Panc1 (cell line): ENCODE measurements around the gene ZCCHC7. TPM values are rescaled to one million over a fixed set of nuclear protein-coding genes. Genes with fewer than 3 reads are reported as not detected.

Experiments used
- ATAC-seq: fragments of 200-7000 bp; cut with Tn5 transposase; 2 replicates; pipeline ENCODE4 v1.9.1; 2020; ENCODE audit warnings: mild to moderate bottlenecking, moderate library complexity
- BruUV-seq: library from RNA; stranded (reverse); fragments of 400-500 nt; replicated peaks from 2 replicates; lab custom pipeline; 2021; lab: Mats Ljungman, UMichigan
- CTCF ChIA-PET: fragments of 300-600 bp; sonication (Branson Sonifier 250); formaldehyde crosslinking; loops from one replicate; lab custom pipeline; 2022; ENCODE audit warnings: antibody characterized with exemption; lab: Charles Lee
- POLR2A ChIA-PET: fragments of 300-600 bp; sonication (Branson Sonifier 250); formaldehyde crosslinking; loops from one replicate; lab custom pipeline; 2022; ENCODE audit warnings: antibody characterized with exemption; lab: Charles Lee
- DNase-seq: peaks from one replicate; pipeline ENCODE4 v3.0.0-alpha.2; 2010; ENCODE audit warnings: low read depth, low spot score
- H3K27ac ChIP-seq: 2 replicates; pipeline ENCODE4 v1.5.1; 2011; ENCODE audit warnings: mild to moderate bottlenecking, low read length, inconsistent platforms
- H3K27me3 ChIP-seq: fragments of 200-500 bp; sonication (Bioruptor generic); 2 replicates; pipeline ENCODE4 v1.6.0; 2014; ENCODE audit warnings: low read length, inconsistent platforms; ENCODE audit not compliant: control insufficient read depth, insufficient read depth
- H3K36me3 ChIP-seq: fragments of 200-500 bp; sonication (Bioruptor generic); 2 replicates; pipeline ENCODE4 v1.5.1; 2014; ENCODE audit warnings: inconsistent platforms, mild to moderate bottlenecking, low read length, moderate library complexity; ENCODE audit not compliant: control insufficient read depth, insufficient read depth
- H3K4me1 ChIP-seq: 2 replicates; pipeline ENCODE4 v1.5.1; 2011; ENCODE audit warnings: inconsistent platforms, mild to moderate bottlenecking, low read length, moderate library complexity; ENCODE audit not compliant: control insufficient read depth, insufficient read depth
- H3K4me3 ChIP-seq, 2 experiments: 2 replicates each; pipeline ENCODE4 v1.5.1; 2011 to 2012; ENCODE audit warnings: low read depth in 2 of 2, low read length in 2 of 2, mild to moderate bottlenecking in 2 of 2, inconsistent platforms in 1 of 2, moderate library complexity in 1 of 2
- H3K9me3 ChIP-seq: fragments of 200-500 bp; sonication (Bioruptor generic); 2 replicates; pipeline ENCODE4 v1.5.1; 2014; ENCODE audit warnings: low read depth, mild to moderate bottlenecking, inconsistent platforms, low read length, moderate library complexity; ENCODE audit not compliant: control insufficient read depth, insufficient read depth
- POLR2AphosphoS5 ChIP-seq: IDR thresholded peaks from 2 replicates; pipeline ENCODE4 v1.6.1; 2012; ENCODE audit warnings: mild to moderate bottlenecking, low read depth, low read length, moderate library complexity
- SIN3A ChIP-seq: IDR thresholded peaks from 2 replicates; pipeline ENCODE4 v1.6.1; 2012; ENCODE audit warnings: low read depth, mild to moderate bottlenecking, low read length, moderate library complexity, borderline replicate concordance; ENCODE audit not compliant: insufficient read depth
- TCF7L2 ChIP-seq: IDR thresholded peaks from 2 replicates; pipeline ENCODE4 v1.6.1; 2011; ENCODE audit warnings: mild to moderate bottlenecking, low read depth, low read length, inconsistent platforms
- in situ Hi-C: cut with HindIII; loops from 2 replicates; pipeline ENCODE4 v1.10.0; 2016; ENCODE audit warnings: low sequenced_read_pairs, low pct_unique_long_range_greater_than_20kb
- intact Hi-C: fragments of 100-400 bp; cut with micrococcal nuclease; formaldehyde crosslinking; loops from one replicate; pipeline ENCODE4 v1.10.0; 2022; ENCODE audit not compliant: unreplicated experiment
- total RNA-seq: library from RNA; stranded (reverse); gene quantifications from one replicate; pipeline ENCODE4 v1.2.1, GENCODE V29; 2021; ENCODE audit not compliant: unreplicated experiment
- TF ChIP-seq, protein P1 (sequence below): fragments of 450-650 bp; IDR thresholded peaks from 2 replicates; pipeline ENCODE4 v1.5.1; 2017; ENCODE audit warnings: mild to moderate bottlenecking
- TF ChIP-seq, protein P2 (sequence below), 2 experiments: IDR thresholded peaks; 2 replicates each; pipeline ENCODE4 v1.6.1; 2011 to 2012; ENCODE audit warnings: low read depth in 2 of 2, control low read depth in 1 of 2, low read length in 1 of 2, mild to moderate bottlenecking in 1 of 2, moderate library complexity in 1 of 2; ENCODE audit not compliant: insufficient read depth in 1 of 2

ZCCHC7 gene
- total RNA-seq, 1 experiment from 2014 or later: 43.7 TPM

DNA sequence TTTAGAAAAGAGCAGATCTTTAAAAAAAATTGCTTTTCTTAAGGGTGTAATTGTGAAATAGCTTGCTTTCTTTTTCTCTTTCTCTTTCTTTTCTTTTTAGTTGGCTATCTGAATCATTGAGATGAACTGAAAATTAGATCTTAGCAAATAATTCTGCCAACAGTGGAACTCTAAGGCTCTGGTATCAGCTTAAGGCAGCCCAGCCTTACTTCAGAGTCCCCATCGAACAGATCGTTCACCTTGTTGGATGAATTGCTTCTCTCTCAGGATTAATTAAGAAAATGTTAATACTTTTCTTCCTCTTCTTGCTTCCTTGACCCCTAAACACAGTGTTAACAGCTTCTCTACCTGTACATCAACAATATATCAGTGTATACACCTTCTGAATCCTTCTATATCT lies 92.1 kb downstream of the ZCCHC7 start:
- H3K4me1 ChIP-seq: peaks cover 2% of the 10 kb centered on the region; the same call in 1 of the 2 replicates
- H3K9me3 ChIP-seq: no peaks in the 10 kb centered on the region
- no peak for TF ChIP-seq SIN3A
- no peak for TF ChIP-seq POLR2AphosphoS5
- TF ChIP-seq, protein P1, sequence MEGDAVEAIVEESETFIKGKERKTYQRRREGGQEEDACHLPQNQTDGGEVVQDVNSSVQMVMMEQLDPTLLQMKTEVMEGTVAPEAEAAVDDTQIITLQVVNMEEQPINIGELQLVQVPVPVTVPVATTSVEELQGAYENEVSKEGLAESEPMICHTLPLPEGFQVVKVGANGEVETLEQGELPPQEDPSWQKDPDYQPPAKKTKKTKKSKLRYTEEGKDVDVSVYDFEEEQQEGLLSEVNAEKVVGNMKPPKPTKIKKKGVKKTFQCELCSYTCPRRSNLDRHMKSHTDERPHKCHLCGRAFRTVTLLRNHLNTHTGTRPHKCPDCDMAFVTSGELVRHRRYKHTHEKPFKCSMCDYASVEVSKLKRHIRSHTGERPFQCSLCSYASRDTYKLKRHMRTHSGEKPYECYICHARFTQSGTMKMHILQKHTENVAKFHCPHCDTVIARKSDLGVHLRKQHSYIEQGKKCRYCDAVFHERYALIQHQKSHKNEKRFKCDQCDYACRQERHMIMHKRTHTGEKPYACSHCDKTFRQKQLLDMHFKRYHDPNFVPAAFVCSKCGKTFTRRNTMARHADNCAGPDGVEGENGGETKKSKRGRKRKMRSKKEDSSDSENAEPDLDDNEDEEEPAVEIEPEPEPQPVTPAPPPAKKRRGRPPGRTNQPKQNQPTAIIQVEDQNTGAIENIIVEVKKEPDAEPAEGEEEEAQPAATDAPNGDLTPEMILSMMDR: no peak
- no peak for TF ChIP-seq TCF7L2
- TF ChIP-seq, protein P2, sequence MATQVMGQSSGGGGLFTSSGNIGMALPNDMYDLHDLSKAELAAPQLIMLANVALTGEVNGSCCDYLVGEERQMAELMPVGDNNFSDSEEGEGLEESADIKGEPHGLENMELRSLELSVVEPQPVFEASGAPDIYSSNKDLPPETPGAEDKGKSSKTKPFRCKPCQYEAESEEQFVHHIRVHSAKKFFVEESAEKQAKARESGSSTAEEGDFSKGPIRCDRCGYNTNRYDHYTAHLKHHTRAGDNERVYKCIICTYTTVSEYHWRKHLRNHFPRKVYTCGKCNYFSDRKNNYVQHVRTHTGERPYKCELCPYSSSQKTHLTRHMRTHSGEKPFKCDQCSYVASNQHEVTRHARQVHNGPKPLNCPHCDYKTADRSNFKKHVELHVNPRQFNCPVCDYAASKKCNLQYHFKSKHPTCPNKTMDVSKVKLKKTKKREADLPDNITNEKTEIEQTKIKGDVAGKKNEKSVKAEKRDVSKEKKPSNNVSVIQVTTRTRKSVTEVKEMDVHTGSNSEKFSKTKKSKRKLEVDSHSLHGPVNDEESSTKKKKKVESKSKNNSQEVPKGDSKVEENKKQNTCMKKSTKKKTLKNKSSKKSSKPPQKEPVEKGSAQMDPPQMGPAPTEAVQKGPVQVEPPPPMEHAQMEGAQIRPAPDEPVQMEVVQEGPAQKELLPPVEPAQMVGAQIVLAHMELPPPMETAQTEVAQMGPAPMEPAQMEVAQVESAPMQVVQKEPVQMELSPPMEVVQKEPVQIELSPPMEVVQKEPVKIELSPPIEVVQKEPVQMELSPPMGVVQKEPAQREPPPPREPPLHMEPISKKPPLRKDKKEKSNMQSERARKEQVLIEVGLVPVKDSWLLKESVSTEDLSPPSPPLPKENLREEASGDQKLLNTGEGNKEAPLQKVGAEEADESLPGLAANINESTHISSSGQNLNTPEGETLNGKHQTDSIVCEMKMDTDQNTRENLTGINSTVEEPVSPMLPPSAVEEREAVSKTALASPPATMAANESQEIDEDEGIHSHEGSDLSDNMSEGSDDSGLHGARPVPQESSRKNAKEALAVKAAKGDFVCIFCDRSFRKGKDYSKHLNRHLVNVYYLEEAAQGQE (IDR thresholded peaks at IDR 0.05; ENCODE audit: insufficient read depth in 1 of 2, low read depth in 2 of 2, low read length in 1 of 2): no peak
- ChIA-PET POLR2A (interaction anchor here (1.3 kb wide), 1 partner anchor 17 kb away, joined by 3 read pairs; no protein-coding TSS in a partner anchor), CTCF (no interaction called here)
- intact Hi-C loops (no loop called here), in situ Hi-C loops (no loop called here)
- ATAC-seq (no peak), DNase-seq (no peak)
- H3K4me3 ChIP-seq: no peak overlapping the region
- BruUV-seq: no TSS peak
- no peaks in the 10 kb centered on the region for H3K36me3 ChIP-seq
- H3K27me3 ChIP-seq: no peaks in the 10 kb centered on the region
- H3K27ac ChIP-seq: no peak overlapping the region

DNA sequence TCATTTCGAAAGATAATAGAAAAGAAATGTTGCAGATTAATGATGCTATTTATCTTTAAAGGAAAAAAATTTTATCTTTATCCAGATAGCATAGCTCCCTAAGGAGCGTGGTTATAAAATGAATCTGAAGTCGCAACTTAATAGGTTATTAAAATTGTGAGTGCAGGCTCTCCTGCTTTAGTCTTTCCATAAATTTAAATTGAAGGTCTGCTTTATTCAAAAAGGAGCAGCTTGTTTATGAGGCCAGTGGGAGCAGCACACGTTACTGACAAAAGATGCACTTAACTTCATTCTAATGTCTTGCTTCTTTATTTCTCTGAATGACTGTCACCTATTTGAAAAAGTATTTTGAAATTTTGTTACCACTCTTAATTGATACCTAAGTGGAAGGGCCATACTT lies 95.0 kb downstream of the ZCCHC7 start:
- in situ Hi-C loops: no loop called here
- H3K36me3 ChIP-seq: no peaks in the 10 kb centered on the region
- no TSS peak for BruUV-seq
- no peak overlapping the region for H3K4me3 ChIP-seq
- DNase-seq (no peak), ATAC-seq (no peak)
- no peak overlapping the region for H3K27ac ChIP-seq
- H3K27me3 ChIP-seq: no peaks in the 10 kb centered on the region
- ChIA-PET POLR2A (no interaction called here), CTCF (no interaction called here)
- TF ChIP-seq, protein P2 (IDR thresholded peaks at IDR 0.05; ENCODE audit: insufficient read depth in 1 of 2, low read depth in 2 of 2, low read length in 1 of 2): no peak
- TF ChIP-seq TCF7L2: no peak
- TF ChIP-seq SIN3A: no peak
- no peak for TF ChIP-seq POLR2AphosphoS5
- TF ChIP-seq, protein P1: no peak
- H3K4me1 ChIP-seq: peaks cover 2% of the 10 kb centered on the region; the same call in 1 of the 2 replicates
- H3K9me3 ChIP-seq: no peaks in the 10 kb centered on the region
- intact Hi-C loops: no loop called here
